ENCODE results near the gene BMP4.

Gene BMP4

GRCh38 chr14:53967606-53968005, 11.0 kb upstream of the BMP4 start:
- in situ Hi-C loops (cut with MboI; ENCODE audit: low sequenced_read_pairs) = no loop called here

- in situ Hi-C loops (cut with MboI; ENCODE audit: low sequenced_read_pairs) = no loop called here
Measured at GRCh38 chr14:53964249-53964648, 7.6 kb upstream of the BMP4 start.

DNA sequence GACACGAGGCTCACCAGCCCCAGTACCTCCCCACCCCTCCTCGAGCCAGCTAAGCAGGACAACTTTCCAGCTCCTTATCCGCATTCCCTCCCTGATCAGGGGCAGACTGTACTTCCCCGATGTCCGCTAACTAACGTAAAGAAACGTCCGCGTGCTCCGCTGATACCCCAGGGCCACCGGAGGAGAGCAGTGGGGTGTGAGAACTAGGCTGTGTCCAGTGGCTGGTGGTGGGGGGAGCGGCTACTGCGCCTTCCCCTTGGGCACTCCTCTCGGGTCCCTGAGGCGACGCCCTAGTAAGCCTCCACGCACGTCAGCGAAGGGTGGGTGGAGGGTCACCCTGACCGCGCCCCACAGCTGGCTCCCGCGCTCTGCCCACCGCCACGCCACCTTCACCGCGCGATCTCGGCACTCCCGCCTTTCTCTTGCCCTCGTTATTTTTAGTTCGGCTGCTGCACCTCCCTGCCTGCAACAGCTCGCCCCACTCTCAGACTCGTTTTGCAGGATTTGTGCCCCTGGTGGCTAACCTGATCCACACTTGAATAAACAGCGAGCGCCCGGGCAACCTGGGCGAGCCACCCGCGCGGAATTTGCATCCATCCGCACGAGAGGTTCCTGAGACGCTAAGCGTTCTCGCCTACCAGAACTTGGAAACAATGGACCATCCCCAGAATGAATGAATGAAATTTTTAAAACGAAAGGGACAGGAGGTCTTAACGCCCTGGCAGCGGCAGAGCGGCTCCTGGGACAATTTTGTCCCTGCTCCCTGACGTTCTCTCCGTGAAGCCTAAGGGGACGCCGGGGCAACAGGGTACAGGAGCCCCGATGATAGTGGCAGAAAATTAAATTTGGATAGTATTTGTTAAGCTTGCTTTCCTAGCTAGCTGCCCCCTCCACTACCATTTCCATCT, 6.9 kb upstream of the BMP4 start:
- in situ Hi-C loops (cut with MboI; ENCODE audit: low sequenced_read_pairs) = no loop called here

DNA sequence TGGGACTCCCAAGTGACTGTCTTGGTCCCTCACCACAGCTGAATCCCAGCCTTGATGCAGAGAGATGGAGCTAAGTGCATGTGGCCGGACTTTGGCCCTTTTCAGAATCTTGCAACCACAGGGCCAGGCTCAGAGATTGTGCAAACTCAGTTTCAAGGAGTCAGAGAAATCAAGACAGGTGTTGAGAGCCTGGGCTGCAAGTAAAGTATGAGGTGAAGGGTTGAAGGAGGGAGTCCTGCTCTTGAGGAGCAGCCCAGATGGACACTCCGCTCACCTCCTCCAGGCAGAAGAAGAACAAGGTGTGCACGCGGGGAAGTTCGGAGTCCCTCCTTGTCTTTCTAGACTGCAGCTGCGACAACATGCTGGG, 6.3 kb upstream of the BMP4 start:
- in situ Hi-C loops (cut with MboI; ENCODE audit: low sequenced_read_pairs) = no loop called here

DNA sequence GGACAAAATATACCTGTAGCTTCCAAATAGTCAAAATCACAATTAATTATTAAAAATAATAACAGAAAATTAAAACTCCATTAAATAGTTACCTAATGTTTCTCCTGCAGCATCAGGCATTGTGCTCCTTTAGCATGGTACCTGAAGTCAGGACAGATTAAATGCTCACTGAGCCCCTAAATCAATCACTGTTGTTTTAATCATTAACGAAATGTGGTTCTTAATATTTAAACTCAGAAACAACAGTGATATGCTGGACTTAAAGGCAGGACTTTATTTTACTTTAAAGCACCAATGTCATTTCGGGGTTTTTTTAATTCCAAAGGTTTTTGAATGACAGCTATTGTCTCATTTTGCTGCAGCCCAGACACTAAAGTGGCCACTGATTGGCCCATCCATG, 2.0 kb upstream of the BMP4 start:
- in situ Hi-C loops (cut with MboI; ENCODE audit: low sequenced_read_pairs) = no loop called here

GRCh38 chr14:53957739-53958138, 1.1 kb upstream of the BMP4 start:
- in situ Hi-C loops (cut with MboI; ENCODE audit: low sequenced_read_pairs) = no loop called here

GRCh38 chr14:53955671-53956426, 776 bp downstream of the BMP4 start:
- in situ Hi-C loops (cut with MboI; ENCODE audit: low sequenced_read_pairs) = no loop called here

- in situ Hi-C loops (cut with MboI; ENCODE audit: low sequenced_read_pairs) = no loop called here
Measured at GRCh38 chr14:53955229-53955556, 1.4 kb downstream of the BMP4 start.

DNA sequence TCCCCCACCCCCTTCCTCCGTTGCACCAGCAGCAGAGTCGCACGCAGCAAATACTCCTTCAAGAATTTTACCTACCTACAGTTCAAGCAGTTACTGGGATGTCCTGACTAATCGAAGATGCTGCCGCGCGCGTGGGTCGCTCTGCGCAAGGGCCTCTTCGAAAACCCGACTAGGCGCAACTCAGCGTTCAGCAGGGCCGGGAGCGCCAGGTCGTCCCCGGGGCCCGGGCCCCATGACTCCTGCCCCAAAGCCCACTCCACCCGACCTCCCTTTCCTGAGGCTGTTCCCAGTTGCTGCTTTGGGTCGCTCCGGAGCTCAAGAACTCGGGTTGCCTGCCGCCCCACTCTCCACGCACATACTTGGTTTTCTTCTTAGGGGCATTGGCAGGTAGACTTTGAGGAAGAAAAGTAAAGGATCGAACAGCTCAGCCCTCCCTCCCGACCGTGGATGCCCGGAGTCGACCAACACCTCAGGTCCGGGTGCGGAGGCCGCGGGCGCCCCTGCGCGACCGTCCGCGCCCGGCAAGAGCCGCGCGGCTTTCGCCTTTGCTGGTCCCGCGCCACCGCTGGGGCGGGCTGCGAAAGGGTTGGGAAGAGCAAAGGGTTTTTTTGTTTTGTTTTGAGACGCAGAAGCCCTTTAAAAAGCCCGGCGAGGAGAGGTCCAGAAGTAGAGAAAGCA, 1.9 kb downstream of the BMP4 start:
- in situ Hi-C loops (cut with MboI; ENCODE audit: low sequenced_read_pairs) = no loop called here

- in situ Hi-C loops (cut with MboI; ENCODE audit: low sequenced_read_pairs) = no loop called here
Measured at GRCh38 chr14:53953828-53954550, 2.6 kb downstream of the BMP4 start.

DNA sequence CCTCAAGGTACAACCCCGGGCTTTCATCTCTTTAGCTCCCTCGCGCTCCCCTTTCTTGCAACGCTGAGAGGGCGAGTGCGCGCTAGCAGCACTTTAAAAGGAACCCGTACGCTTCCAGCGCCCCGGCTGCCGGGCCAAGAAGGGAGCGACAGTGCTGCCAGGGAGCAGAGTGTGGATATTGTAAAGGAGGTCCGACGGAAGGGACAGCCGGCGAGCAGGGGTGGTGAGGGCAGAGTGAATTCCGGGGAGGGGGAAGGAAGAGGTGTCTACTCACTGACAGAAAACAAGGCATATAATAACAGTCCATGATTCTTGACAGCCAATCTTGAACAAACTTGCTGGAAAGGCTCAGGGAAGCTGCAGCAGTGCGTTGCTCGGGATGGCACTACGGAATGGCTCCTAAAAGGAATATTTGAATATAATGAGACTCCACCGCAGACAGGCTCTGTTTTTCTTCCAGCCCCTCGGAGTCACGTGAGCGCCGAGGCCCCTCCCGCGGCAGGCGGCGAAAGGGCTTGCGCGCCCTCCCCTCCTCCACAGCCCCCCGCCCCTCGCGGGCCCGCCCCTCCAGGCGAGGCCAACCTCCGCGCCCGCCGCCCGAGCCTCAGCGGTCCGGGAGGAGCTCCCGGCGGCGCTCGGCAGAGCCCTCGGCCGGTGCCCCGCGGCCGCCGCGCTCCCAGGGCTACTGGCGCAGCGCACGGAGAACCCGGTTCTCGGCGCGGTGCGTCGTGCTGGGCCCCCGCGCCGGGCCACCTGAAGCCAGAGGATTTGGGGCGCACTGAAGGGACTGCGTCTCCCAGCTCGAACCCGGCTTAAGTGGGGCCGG, 3.4 kb downstream of the BMP4 start:
- in situ Hi-C loops (cut with MboI; ENCODE audit: low sequenced_read_pairs) = no loop called here

- in situ Hi-C loops (cut with MboI; ENCODE audit: low sequenced_read_pairs) = no loop called here
Measured at GRCh38 chr14:53952533-53952932, 4.1 kb downstream of the BMP4 start.

GRCh38 chr14:53951627-53952303, 4.9 kb downstream of the BMP4 start:
- in situ Hi-C loops (cut with MboI; ENCODE audit: low sequenced_read_pairs) = no loop called here

DNA sequence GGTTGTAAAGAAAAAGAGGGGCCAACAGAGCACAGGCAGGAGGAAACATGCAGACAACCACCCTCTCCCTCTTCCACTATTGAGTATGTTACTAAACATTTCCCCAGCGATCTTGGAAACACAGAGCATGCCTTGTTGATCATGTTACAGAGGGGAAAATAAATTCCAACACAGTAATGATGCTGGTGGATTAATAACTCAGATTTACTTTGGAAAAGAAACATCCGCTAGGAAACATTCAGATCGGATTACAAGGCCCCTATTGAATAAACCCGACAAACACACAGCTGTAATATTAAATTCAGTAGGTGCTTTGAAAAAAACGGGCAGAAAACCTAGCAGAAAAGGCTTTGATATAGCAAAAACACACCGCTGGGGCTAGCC, 5.4 kb downstream of the BMP4 start:
- in situ Hi-C loops (cut with MboI; ENCODE audit: low sequenced_read_pairs) = no loop called here

DNA sequence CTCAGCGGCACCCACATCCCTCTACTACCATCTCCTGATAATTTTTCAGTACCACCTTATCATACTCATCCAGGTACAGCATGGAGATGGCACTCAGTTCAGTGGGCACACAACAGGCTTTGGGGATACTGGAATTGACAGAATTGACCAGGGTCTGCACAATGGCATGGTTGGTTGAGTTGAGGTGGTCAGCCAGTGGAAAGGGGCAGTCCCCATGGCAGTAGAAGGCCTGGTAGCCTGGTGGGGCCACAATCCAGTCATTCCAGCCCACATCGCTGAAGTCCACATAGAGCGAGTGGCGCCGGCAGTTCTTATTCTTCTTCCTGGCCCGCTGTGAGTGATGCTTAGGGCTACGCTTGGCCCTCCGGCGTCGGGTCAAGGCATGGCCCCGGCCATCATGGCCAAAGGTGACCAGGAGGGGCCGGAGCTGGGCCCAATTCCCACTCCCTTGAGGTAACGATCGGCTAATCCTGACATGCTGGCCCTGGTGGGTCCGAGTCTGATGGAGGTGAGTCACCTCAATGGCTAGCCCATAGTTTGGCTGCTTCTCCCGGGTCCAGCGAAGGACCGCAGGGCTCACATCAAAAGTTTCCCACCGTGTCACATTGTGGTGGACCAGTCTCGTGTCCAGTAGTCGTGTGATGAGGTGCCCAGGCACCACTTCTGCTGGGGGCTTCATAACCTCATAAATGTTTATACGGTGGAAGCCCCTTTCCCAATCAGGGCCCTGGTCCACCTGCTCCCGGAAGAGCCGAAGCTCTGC, 6.4 kb downstream of the BMP4 start:
- in situ Hi-C loops (cut with MboI; ENCODE audit: low sequenced_read_pairs) = no loop called here

DNA sequence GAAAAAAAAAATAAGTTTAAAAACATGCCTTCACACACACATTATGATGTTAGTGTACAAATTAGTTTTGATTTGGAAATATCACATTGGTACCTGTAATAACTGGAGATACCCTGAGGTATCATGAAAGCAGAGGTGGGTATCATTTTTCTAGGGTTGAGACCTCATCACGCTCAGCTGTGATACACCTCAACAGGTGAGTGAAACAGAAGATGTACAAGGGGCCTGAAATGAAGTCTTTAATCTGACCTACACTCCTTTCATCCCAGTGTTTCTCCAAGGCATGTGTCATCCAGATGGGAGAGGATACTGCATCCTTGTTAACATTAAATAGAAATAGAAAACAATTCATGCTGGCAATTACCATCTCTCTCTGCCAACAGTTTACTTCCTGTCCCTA, 7.4 kb downstream of the BMP4 start:
- in situ Hi-C loops (cut with MboI; ENCODE audit: low sequenced_read_pairs) = no loop called here

DNA sequence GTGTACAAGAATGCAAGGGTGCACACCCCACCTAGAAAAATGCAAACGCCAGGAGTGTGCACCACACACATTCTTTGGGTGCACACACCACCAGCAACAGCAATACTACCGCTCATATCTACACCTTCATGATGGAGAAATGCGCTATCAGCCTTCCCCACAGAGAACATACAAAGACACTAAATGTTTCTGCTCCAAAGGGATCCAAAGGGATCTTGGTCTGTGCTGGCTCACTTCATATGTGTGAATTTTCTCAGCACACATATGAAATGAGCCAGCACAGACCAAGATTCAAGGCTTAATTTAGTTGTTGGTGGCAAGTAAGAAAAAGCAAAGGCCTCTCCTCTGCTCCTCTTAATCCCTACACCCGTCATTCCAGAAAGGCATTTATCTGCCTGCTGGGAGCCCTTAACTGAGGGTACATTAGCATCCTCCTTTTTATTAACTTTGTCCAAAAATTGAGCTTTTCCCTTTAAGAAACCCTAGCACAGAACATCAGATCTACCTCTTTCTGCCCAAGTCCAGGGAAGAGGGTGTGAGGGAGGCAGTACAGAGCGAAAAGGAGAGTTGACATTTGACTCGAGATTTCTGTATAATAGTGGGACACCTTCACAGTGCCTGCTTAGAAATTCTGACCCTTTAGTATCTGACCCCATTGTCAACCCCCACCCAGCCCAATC, 8.3 kb downstream of the BMP4 start:
- in situ Hi-C loops (cut with MboI; ENCODE audit: low sequenced_read_pairs) = no loop called here

- in situ Hi-C loops (cut with MboI; ENCODE audit: low sequenced_read_pairs) = no loop called here
Measured at GRCh38 chr14:53947452-53948204, 9.0 kb downstream of the BMP4 start.
